HG03139 (cell line): ENCODE results near the gene MARCHF10.

Experiments
- ATAC-seq: cut with Tn5 transposase; IDR thresholded peaks from one replicate; pipeline ENCODE4 v1.9.1; 2021; ENCODE audit not compliant: unreplicated experiment

MARCHF10 gene

GRCh38 chr17:62664336-62665120, 143.6 kb downstream of the MARCHF10 start:
- no peak for ATAC-seq

- no peak for ATAC-seq
These were observed 144.8 kb downstream of the MARCHF10 start for GRCh38 chr17:62663304-62663703.

DNA sequence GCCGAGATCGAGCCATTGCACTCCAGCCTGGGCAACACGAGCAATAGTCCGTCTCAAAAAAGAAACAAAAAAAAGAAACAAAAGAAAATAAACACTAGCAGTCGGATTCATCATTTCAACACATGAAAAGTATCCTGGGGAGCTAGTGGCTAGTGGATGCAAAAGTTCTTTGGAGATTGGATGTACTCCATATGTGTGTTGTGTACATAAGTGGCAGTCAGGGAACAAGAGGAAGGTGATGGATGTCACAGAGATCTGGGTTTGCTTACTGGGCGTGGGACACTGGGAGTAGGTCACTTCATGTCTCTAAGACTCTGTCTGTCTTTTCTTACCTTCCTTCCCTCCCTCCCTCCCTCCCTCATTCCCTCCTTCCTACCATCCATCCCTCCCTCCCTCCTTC, 145.3 kb downstream of the MARCHF10 start:
- no peak for ATAC-seq

- ATAC-seq, result no peak
These were observed 146.8 kb downstream of the MARCHF10 start for GRCh38 chr17:62661337-62661736.

DNA sequence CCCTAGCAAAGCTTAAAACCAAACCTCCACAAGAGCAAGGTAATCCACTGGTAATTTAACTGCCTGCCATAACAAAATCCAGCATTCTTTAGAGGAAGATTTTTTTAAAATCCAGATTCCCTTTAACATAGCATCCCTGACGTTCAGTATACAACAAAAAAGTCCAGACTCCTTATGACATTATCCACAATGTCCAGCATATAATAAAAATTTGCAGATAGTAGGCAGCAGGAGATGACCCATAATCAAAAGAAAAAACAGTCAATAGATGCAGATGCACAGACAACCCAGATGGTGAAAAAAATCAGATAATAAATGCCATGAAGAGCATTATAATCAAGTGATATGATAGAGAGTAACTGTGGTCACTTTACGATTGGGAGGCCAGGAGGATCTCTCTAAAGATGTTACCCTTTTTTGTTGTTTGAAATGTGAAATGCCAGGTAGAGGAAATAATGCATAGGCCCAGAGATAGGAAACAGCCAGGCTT, 147.4 kb downstream of the MARCHF10 start:
- ATAC-seq, result no peak

DNA sequence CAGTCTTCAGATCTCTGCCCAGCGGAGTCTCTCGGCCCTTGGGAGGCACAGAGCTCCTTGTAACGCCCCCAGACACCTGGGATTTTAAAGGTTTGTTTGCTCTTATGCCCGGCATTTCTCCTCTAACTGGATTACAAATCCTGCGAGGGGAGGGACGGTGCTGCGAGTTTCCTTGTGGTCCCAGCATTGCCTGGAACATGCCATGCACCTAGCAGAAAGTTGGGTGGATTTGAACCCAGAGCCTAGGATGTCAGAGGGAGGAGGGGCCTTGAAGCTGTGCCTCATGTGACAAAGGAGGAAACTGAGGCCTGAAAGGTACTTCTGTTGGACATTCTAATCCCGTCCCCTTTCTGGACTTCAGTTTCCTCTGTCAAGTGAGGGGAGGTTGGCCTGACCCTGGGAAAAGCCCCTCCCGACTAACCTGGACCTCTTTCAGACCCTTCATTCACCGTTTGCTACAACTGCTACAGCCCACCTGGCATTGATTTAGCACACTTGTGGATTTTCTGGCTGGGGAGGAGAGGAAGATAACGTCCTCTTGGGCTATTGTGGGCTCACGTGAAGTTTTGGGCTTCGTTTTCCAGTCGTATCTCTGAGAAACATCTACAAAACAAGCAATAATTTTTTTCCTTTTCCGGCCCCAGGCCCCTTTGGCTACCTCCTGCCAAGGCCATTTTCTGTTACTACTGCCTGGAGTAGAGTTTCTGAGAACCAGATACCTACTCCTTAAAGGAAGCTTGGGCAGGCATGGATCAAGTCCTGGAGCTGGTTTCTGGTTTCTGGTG, 149.8 kb downstream of the MARCHF10 start:
- ATAC-seq, result no peak

- ATAC-seq, result no peak
These were observed 150.4 kb downstream of the MARCHF10 start for GRCh38 chr17:62657690-62658089.

DNA sequence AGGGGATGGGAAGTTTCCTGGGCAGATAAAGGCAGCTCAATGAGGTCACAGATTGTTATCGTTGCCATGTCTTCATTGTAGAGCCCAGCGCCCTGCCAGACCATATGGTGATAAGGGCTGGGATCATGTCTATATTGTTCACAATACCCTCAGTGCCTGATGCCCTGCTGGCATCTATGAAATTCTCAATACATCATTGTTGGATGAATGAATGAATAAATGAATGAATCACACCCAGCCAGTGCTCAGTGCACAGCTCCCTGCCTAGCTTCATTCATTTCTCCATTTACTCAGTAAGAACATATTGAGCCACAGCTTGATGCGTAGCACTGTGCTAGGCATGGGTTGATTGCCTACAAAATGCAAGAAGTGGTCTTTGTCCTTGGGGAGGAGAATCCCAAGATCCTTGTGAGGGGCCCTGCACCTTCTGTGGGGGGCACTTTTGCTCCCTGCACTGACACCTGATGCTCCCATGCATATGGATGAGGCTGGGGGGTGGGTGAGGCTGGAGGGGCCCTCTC, 150.9 kb downstream of the MARCHF10 start:
- ATAC-seq, result no peak

DNA sequence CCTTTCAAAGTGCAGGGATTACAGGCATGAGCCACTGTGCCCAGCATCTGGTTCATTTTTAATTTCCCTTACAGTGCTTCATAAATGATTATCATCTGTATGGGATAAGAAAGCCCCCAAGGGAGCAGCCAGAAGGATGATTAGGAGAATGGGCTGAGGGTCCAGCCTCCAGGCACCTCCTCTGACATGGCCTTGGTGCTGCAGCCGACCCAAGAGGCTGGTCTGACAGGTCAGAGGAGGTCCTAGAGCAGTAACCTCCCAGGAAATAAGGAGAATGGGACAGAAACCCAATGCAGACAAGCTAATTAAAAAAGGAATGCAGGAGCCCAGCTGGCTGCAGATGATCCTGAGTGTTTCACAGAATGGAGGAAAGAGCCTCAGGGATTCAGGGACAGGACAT, 151.7 kb downstream of the MARCHF10 start:
- ATAC-seq, result no peak

- ATAC-seq, result no peak
These were observed 152.5 kb downstream of the MARCHF10 start for GRCh38 chr17:62655656-62656055.

DNA sequence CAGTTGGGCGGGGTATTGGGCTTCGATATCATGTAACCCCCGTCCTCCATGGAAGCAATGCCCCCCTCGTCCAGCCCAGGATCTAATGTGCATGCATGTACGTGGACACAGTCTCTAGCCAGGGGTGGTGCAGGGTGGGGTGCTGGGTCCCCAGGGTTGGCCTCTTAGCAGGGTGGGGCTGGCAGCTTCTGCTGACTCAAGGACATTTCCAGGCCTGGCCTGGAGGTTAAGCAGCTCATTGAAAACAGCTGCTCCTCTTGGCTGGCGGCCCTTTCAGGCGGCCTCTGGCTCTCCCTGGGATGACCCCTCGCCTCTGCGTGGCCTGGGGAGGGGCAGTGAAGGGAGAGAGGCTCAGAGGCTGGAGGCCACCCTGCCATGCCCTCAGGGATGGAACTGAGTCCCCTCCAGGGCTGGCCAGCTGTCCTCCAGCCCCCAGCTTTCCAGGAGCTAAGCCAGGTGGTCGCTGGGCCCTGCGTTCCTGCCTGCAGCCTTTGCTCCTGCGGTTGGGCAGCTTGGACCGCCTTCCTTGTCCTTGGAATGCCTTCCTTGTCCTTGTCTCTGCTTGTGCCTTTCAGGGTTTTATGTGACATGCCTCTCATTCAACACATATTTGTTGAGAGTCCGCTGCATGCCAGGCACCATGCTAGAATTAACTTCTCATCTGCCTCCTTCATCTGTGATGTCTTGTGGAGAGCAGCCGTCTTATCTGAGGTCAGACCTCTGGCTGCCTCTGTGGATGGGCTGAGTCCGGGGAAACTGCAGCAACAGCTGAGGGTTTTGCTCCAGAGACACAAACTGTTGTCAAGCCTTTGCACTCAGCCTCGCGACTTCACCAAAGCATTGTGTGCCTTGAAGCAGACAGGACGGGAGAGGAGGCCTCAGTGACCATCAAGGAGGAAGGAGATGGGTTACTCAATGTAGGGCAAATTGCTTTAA, 154.0 kb downstream of the MARCHF10 start:
- ATAC-seq, result no peak

DNA sequence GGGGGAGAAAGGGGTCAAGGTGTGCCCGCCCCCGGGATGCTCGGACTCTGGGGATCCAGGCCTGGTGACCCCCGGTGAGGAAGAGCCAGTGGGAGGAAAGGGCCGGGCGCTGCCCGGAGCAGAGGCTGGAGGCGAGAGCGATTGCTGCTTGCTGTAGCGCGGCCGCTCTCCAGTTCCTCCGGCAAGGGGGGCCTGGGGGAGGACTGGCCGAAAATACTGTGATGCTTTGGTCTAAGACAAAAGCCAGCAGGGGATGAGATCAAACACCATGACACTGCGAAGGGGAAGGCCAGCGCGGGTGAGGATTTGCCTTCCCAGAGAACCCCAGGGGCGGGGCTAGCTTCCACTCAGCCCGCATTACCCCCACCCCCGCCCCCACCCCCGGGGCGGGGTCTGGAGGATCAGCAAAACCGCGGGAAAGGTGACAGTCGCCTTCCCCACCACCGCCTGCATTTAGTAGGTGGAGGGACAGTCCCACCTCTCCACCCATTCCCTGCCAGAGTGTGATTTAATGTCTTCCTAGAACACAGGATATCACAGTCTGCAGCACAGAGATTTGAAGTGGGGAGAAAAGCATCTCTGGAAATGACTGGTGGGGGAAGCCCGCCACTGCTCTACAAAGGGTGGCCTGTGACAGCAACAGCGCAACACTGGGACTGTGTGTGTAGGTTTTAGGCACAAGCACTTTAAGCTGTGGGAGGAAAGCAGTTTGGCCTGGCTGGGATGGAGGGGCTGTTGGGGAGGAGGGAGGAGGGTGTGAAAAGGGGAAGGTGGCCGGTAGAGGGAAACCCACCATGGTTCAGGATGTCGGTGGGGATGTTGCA, 154.9 kb downstream of the MARCHF10 start:
- ATAC-seq, result peak; percentile 83

- ATAC-seq, result no peak
These were observed 155.7 kb downstream of the MARCHF10 start for GRCh38 chr17:62652251-62653001.
